PC-9 (cell line): ENCODE measurements around the gene HCRT. TPM values are rescaled to one million over a fixed set of nuclear protein-coding genes. Genes with fewer than 3 reads are reported as not detected.

Experiments used
- BruUV-seq: library from RNA; stranded (reverse); fragments of 400-500 nt; replicated peaks from 2 replicates; lab custom pipeline; 2021; lab: Mats Ljungman, UMichigan
- CTCF ChIA-PET: fragments of 300-600 bp; sonication (Branson Sonifier 250); formaldehyde crosslinking; loops from one replicate; lab custom pipeline; 2022; ENCODE audit warnings: antibody characterized with exemption; lab: Charles Lee
- POLR2A ChIA-PET: fragments of 300-600 bp; sonication (Branson Sonifier 250); formaldehyde crosslinking; loops from one replicate; lab custom pipeline; 2022; ENCODE audit warnings: antibody characterized with exemption; ENCODE audit not compliant: unreplicated experiment; lab: Charles Lee
- DNase-seq, 2 experiments: peaks; one replicate each; pipeline versions ENCODE4 v3.0.0 to v3.0.0-alpha.2; 2015 to 2022; ENCODE audit warnings: mixed read lengths in 1 of 2
- H2AFZ ChIP-seq: fragments of 200-600 bp; sonication (generic); 2 replicates; pipeline ENCODE4 v1.8.1; 2017; ENCODE audit warnings: antibody characterized with exemption
- H3F3A ChIP-seq: fragments of 200-600 bp; sonication (generic); 2 replicates; pipeline ENCODE4 v1.8.1; 2017; ENCODE audit warnings: antibody characterized with exemption, mild to moderate bottlenecking, low read depth; ENCODE audit not compliant: insufficient read depth
- H3K27ac ChIP-seq: fragments of 200-600 bp; sonication (generic); 2 replicates; pipeline ENCODE4 v1.6.1; 2016; ENCODE audit warnings: mixed run types
- H3K27me3 ChIP-seq: fragments of 200-600 bp; sonication (generic); 2 replicates; pipeline ENCODE4 v1.6.1; 2016; ENCODE audit warnings: low read depth, mixed run types; ENCODE audit not compliant: insufficient read depth
- H3K36me3 ChIP-seq: fragments of 200-600 bp; sonication (generic); 2 replicates; pipeline ENCODE4 v1.6.1; 2016; ENCODE audit warnings: low read depth, mixed run types
- H3K4me1 ChIP-seq: fragments of 200-600 bp; sonication (generic); replicated peaks from 2 replicates; pipeline ENCODE4 v1.6.1; 2016; ENCODE audit warnings: mixed run types; ENCODE audit not compliant: insufficient read depth
- H3K4me2 ChIP-seq: fragments of 200-600 bp; sonication (generic); 2 replicates; pipeline ENCODE4 v1.6.1; 2017; ENCODE audit warnings: mixed run types
- H3K4me3 ChIP-seq: fragments of 200-600 bp; sonication (generic); 2 replicates; pipeline ENCODE4 v1.6.1; 2016; ENCODE audit warnings: mixed run types
- H3K79me2 ChIP-seq: fragments of 200-600 bp; sonication (generic); 2 replicates; pipeline ENCODE4 v1.6.1; 2017; ENCODE audit warnings: low read depth, mixed run types
- H3K9me2 ChIP-seq: fragments of 200-600 bp; sonication (generic); 2 replicates; pipeline ENCODE4 v1.8.1; 2017; ENCODE audit warnings: mild to moderate bottlenecking; ENCODE audit not compliant: insufficient read depth
- H3K9me3 ChIP-seq: fragments of 200-600 bp; sonication (generic); 2 replicates; pipeline ENCODE4 v1.8.1; 2016; ENCODE audit warnings: low read depth; ENCODE audit not compliant: insufficient read depth
- H4K20me1 ChIP-seq: fragments of 200-600 bp; sonication (generic); 2 replicates; pipeline ENCODE4 v1.8.1; 2017; ENCODE audit not compliant: insufficient read depth
- EZH2 ChIP-seq: fragments of 200-600 bp; sonication (generic); IDR thresholded peaks from 2 replicates; pipeline ENCODE4 v1.8.0; 2017; ENCODE audit warnings: antibody characterized with exemption, low read depth
- intact Hi-C: fragments of 100-400 bp; cut with micrococcal nuclease; formaldehyde crosslinking; loops from one replicate; pipeline ENCODE4 v1.10.0; 2022; ENCODE audit not compliant: unreplicated experiment
- total RNA-seq: library from RNA; stranded (reverse); gene quantifications from 2 replicates; pipeline ENCODE4 v1.2.3, GENCODE V29; 2021
- TF ChIP-seq, protein P1 (sequence below): fragments of 200-600 bp; sonication (generic); conservative IDR thresholded peaks from 2 replicates; pipeline ENCODE4 v1.6.1; 2017; ENCODE audit warnings: mixed run types, antibody characterized with exemption, mild to moderate bottlenecking, moderate library complexity

HCRT gene
- total RNA-seq, 1 experiment from 2014 or later, result not detected

DNA sequence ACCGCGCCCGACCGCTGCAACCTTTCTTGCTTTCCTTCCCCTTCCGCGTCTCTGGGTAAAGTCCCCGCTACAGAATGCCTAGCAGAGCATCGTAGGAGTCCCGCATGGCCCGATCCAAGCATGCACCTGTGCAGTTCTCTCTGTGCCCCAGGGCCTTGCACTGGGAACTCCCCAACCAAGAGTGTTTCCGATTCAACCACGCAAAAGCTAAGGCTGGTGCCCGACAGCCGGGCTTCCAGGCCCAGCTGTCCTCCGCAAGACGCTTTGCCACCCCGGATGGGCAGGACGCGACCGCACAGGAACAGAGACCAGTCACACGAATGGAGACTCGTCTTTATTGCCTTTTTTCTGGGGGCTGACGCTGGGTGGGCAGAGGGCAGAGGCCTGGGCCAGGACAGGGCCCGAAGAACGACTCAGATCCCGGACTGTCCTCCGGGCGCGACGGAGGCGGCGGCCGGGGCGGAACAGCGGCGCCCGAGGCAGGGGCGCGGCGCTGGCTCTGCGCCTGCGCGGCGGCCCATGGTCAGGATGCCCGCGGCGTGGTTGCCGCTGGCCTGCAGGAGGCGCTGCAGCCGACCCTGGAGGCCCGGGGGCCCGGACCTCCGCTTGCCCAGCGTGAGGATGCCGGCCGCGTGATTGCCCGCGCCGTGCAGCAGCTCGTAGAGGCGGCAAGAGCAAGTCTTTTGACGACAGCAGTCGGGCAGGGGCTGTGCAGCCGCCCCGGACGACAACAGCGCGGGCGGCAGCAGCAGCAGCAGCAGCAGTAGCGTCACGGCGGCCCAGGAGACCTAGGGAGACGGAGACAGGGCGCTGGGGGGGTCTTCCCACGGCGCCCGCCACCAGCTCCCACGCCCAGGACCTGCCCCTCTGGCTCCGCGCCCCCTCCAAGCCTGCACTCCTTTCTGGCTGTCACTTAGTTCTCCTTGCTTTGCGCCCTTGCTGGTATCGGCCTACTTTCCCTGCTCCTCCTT lies 1.2 kb downstream of the HCRT start:
- POLR2A ChIA-PET, result interaction anchor here (0.6 kb wide), 2 partner anchors 63 to 704 kb away, joined by 3 to 4 read pairs; no protein-coding TSS in a partner anchor
- Histone ChIP-seq H4K20me1 (no peaks in the 10 kb centered on the region), H3K27me3 (peaks cover 10% of the 10 kb centered on the region), H3K36me3 (no peaks in the 10 kb centered on the region), H3K4me2 (peak overlapping the region; percentile 62), H3K9me2 (no peaks in the 10 kb centered on the region), H3K9me3 (no peaks in the 10 kb centered on the region), H3F3A (peaks cover 19% of the 10 kb centered on the region; the same call in 1 of the 2 replicates), H3K4me3 (no peak overlapping the region; the same call in 1 of the 2 replicates), H3K79me2 (no peaks in the 10 kb centered on the region), H2AFZ (no peak overlapping the region), H3K27ac (no peak overlapping the region), H3K4me1 (peaks cover 19% of the 10 kb centered on the region; the same call in 1 of the 2 replicates)
- BruUV-seq, result no TSS peak
- peak in 1 of 2 experiments; percentile 37 for DNase-seq
- intact Hi-C loops, result no loop called here
- no peak for TF ChIP-seq EZH2
- TF ChIP-seq, protein P1, sequence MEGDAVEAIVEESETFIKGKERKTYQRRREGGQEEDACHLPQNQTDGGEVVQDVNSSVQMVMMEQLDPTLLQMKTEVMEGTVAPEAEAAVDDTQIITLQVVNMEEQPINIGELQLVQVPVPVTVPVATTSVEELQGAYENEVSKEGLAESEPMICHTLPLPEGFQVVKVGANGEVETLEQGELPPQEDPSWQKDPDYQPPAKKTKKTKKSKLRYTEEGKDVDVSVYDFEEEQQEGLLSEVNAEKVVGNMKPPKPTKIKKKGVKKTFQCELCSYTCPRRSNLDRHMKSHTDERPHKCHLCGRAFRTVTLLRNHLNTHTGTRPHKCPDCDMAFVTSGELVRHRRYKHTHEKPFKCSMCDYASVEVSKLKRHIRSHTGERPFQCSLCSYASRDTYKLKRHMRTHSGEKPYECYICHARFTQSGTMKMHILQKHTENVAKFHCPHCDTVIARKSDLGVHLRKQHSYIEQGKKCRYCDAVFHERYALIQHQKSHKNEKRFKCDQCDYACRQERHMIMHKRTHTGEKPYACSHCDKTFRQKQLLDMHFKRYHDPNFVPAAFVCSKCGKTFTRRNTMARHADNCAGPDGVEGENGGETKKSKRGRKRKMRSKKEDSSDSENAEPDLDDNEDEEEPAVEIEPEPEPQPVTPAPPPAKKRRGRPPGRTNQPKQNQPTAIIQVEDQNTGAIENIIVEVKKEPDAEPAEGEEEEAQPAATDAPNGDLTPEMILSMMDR, result peak; percentile 49; the same call in 1 of the 2 replicates
- CTCF ChIA-PET, result interaction anchor here (0.6 kb wide), 1 partner anchor 12 kb away, joined by 11 read pairs; no protein-coding TSS in a partner anchor

DNA sequence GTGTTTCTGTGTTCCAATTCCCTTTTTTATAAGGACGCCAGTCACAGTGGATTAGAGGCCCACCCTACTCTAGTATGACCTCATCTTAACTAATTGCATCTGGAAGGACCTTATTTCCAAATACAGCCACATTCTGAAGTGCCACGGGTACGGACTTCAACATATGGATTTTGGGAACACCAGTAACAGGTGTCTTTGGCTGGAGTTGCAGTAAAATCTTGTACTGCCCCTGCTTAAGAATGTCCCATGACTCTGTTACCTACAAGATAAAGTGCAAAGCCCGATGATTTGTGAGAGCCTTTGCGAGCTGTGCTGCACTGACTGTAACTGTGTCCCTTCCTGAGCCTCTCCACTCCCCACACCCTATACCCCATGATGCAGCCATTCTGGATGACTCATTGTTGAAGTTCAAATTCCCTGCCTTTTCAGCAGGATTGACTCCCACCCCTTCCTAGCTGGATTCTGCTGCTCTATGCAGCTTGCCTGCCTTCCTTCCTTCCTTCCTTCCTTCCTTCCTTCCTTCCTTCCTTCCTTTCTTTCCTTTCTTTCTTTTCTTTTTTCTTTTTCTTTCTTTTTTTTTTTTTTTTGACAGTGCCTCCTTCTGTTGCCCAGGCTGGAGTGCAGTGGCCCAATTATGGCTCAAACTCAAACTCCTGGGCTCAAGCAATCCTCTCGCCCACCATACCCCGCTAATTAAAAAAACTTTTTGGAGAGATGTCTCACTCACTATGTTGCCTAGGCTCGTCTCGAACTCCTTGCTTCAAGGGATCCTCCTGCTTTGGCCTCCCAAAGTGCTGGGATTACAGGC lies 2.1 kb downstream of the HCRT start:
- Histone ChIP-seq H2AFZ (no peak overlapping the region), H3K9me2 (no peaks in the 10 kb centered on the region), H3K79me2 (no peaks in the 10 kb centered on the region), H3K9me3 (no peaks in the 10 kb centered on the region), H3K4me1 (peaks cover 19% of the 10 kb centered on the region; the same call in 1 of the 2 replicates), H3K36me3 (no peaks in the 10 kb centered on the region), H3K27ac (no peak overlapping the region), H3F3A (peaks cover 19% of the 10 kb centered on the region; the same call in 1 of the 2 replicates), H3K4me3 (no peak overlapping the region), H4K20me1 (no peaks in the 10 kb centered on the region), H3K4me2 (no peak overlapping the region), H3K27me3 (peaks cover 17% of the 10 kb centered on the region)
- intact Hi-C loops, result no loop called here
- no TSS peak for BruUV-seq
- POLR2A ChIA-PET, result interaction anchor here (0.6 kb wide), 1 partner anchor 705 kb away, joined by 4 read pairs; no protein-coding TSS in a partner anchor
- TF ChIP-seq, protein P1, result no peak
- no peak for TF ChIP-seq EZH2
- no peak for DNase-seq
- CTCF ChIA-PET, result interaction anchor here (0.6 kb wide), 1 partner anchor 11 kb away, joined by 11 read pairs; no protein-coding TSS in a partner anchor

DNA sequence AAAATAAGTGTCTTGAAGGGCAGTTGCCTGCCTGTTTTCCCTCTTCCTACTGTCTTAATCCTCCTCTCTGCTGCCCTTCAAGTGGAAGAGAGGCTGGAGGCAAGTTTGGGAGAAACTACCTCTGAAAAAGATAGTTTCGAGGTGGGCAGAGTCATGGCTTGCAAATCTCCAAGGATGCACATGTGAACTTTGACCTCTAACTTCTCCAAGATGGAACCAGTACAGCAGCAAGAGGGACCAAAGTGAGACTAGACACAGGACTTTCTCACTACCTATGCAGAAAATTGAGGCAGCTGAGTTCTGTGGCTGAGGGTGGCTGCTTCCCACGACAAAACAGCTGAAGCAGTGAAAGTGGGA lies 3.4 kb downstream of the HCRT start:
- Histone ChIP-seq H2AFZ (no peak overlapping the region), H3K36me3 (no peaks in the 10 kb centered on the region), H3K27ac (no peak overlapping the region), H4K20me1 (no peaks in the 10 kb centered on the region), H3K9me2 (no peaks in the 10 kb centered on the region), H3K9me3 (no peaks in the 10 kb centered on the region), H3K4me1 (peaks cover 19% of the 10 kb centered on the region; the same call in 1 of the 2 replicates), H3K27me3 (peaks cover 22% of the 10 kb centered on the region), H3F3A (peaks cover 19% of the 10 kb centered on the region; the same call in 1 of the 2 replicates), H3K4me3 (no peak overlapping the region), H3K4me2 (no peak overlapping the region), H3K79me2 (no peaks in the 10 kb centered on the region)
- BruUV-seq, result no TSS peak
- ChIA-PET CTCF (interaction anchor here (0.6 kb wide), 1 partner anchor 75 kb away, joined by 10 read pairs; no protein-coding TSS in a partner anchor), POLR2A (no interaction called here)
- DNase-seq, result no peak
- TF ChIP-seq, protein P1, result no peak
- no peak for TF ChIP-seq EZH2
- intact Hi-C loops, result no loop called here
